ENCODE data around the gene RNF213. TPM values are rescaled to one million over a fixed set of nuclear protein-coding genes. Genes with fewer than 3 reads are reported as not detected.

Gene RNF213
- total RNA-seq, 1 experiment from 2014 or later: 61.4 TPM

- ChIA-PET CTCF (no interaction called here), POLR2A (interaction anchor here (0.5 kb wide), 1 partner anchor 9 kb away, joined by 3 read pairs; no protein-coding TSS in a partner anchor)
- H3K9me3 ChIP-seq: no peaks in the 10 kb centered on the region
- no peak for DNase-seq
- no peak overlapping the region for H3K4me3 Mint-ChIP-seq (ENCODE audit: unreplicated experiment)
- no peaks in the 10 kb centered on the region for H3K36me3 Mint-ChIP-seq (ENCODE audit: insufficient read depth, unreplicated experiment)
- no peak for TF ChIP-seq CTCF (IDR thresholded peaks at IDR 0.05; ENCODE audit: insufficient read depth in 1 of 2, low read depth in 1 of 2, low read length in 1 of 2, severe bottlenecking in 1 of 2, unreplicated experiment in 1 of 2)
- no TSS peak for BruUV-seq (replicated peaks)
- no peaks in the 10 kb centered on the region for H3K36me3 ChIP-seq (ENCODE audit: control insufficient read depth, insufficient read depth, low read length)
- no peaks in the 10 kb centered on the region for H3K4me1 ChIP-seq
- no peaks in the 10 kb centered on the region; the same call in none of the 2 replicates for H3K27me3 ChIP-seq (replicated peaks; ENCODE audit: control insufficient read depth, insufficient read depth, low read length)
- no peak overlapping the region for H3K4me3 ChIP-seq (ENCODE audit: low read depth, low read length)
- intact Hi-C loops (cut with micrococcal nuclease; ENCODE audit: unreplicated experiment): no loop called here
- H3K27ac Mint-ChIP-seq (ENCODE audit: unreplicated experiment): no peak overlapping the region
- H3K27me3 Mint-ChIP-seq (ENCODE audit: insufficient read depth, unreplicated experiment): peaks cover 6% of the 10 kb centered on the region
- H3K9me3 Mint-ChIP-seq (ENCODE audit: unreplicated experiment): no peaks in the 10 kb centered on the region
- no peaks in the 10 kb centered on the region for H3K4me1 Mint-ChIP-seq (ENCODE audit: low read depth, unreplicated experiment)
Measured at GRCh38 chr17:80445726-80446110, 185.1 kb downstream of the RNF213 start.

GRCh38 chr17:80446645-80447405 lies 186.2 kb downstream of the RNF213 start:
- no TSS peak for BruUV-seq (replicated peaks)
- Mint-ChIP-seq H3K9me3 (ENCODE audit: unreplicated experiment) (no peaks in the 10 kb centered on the region), H3K27ac (ENCODE audit: unreplicated experiment) (no peak overlapping the region), H3K4me1 (ENCODE audit: low read depth, unreplicated experiment) (no peaks in the 10 kb centered on the region), H3K27me3 (ENCODE audit: insufficient read depth, unreplicated experiment) (peaks cover 5% of the 10 kb centered on the region), H3K4me3 (ENCODE audit: unreplicated experiment) (no peak overlapping the region), H3K36me3 (ENCODE audit: insufficient read depth, unreplicated experiment) (no peaks in the 10 kb centered on the region)
- intact Hi-C loops (cut with micrococcal nuclease; ENCODE audit: unreplicated experiment): no loop called here
- H3K36me3 ChIP-seq (ENCODE audit: control insufficient read depth, insufficient read depth, low read length): no peaks in the 10 kb centered on the region
- no peaks in the 10 kb centered on the region for H3K9me3 ChIP-seq
- CTCF ChIA-PET: no interaction called here
- no peaks in the 10 kb centered on the region for H3K4me1 ChIP-seq
- no peak overlapping the region for H3K4me3 ChIP-seq (ENCODE audit: low read depth, low read length)
- POLR2A ChIA-PET: no interaction called here
- no peak for DNase-seq
- H3K27me3 ChIP-seq (replicated peaks; ENCODE audit: control insufficient read depth, insufficient read depth, low read length): no peaks in the 10 kb centered on the region; the same call in none of the 2 replicates
- no peak for TF ChIP-seq CTCF (IDR thresholded peaks at IDR 0.05; ENCODE audit: insufficient read depth in 1 of 2, low read depth in 1 of 2, low read length in 1 of 2, severe bottlenecking in 1 of 2, unreplicated experiment in 1 of 2)

GRCh38 chr17:80447790-80448189 lies 187.1 kb downstream of the RNF213 start:
- POLR2A ChIA-PET: no interaction called here
- Mint-ChIP-seq H3K4me3 (ENCODE audit: unreplicated experiment) (no peak overlapping the region), H3K27me3 (ENCODE audit: insufficient read depth, unreplicated experiment) (peaks cover 3% of the 10 kb centered on the region), H3K27ac (ENCODE audit: unreplicated experiment) (no peak overlapping the region), H3K4me1 (ENCODE audit: low read depth, unreplicated experiment) (no peaks in the 10 kb centered on the region), H3K36me3 (ENCODE audit: insufficient read depth, unreplicated experiment) (no peaks in the 10 kb centered on the region), H3K9me3 (ENCODE audit: unreplicated experiment) (no peaks in the 10 kb centered on the region)
- Histone ChIP-seq H3K4me3 (ENCODE audit: low read depth, low read length) (no peak overlapping the region), H3K4me1 (no peaks in the 10 kb centered on the region), H3K9me3 (no peaks in the 10 kb centered on the region), H3K36me3 (ENCODE audit: control insufficient read depth, insufficient read depth, low read length) (no peaks in the 10 kb centered on the region), H3K27me3 (replicated peaks; ENCODE audit: control insufficient read depth, insufficient read depth, low read length) (no peaks in the 10 kb centered on the region; the same call in 1 of the 2 replicates)
- no peak for DNase-seq
- intact Hi-C loops (cut with micrococcal nuclease; ENCODE audit: unreplicated experiment): no loop called here
- no peak for TF ChIP-seq CTCF (IDR thresholded peaks at IDR 0.05; ENCODE audit: insufficient read depth in 1 of 2, low read depth in 1 of 2, low read length in 1 of 2, severe bottlenecking in 1 of 2, unreplicated experiment in 1 of 2)
- CTCF ChIA-PET: no interaction called here
- BruUV-seq (replicated peaks): no TSS peak

Small RNAs within 50 kb of the gene (microRNA-seq; reads per million reads assigned to microRNA genes)
- gene MIR4730: not detected

Other genes with a start within 250 kb of the RNF213 start
- 48.1 and 55.4 TPM in 2 replicates for gene TBC1D16, start 225.0 kb upstream of the RNF213 start, total RNA-seq (2022)
- gene CCDC40, start 224.2 kb upstream of the RNF213 start, total RNA-seq (2022): 3.7 and 3.9 TPM in 2 replicates
- 42.4 and 44.6 TPM in 2 replicates for gene GAA, start 159.3 kb upstream of the RNF213 start, total RNA-seq (2022)
- gene EIF4A3, start 113.7 kb upstream of the RNF213 start, total RNA-seq (2022): 190 and 192 TPM in 2 replicates
- 1.3 and 1.8 TPM in 2 replicates for gene CARD14, start 90.8 kb upstream of the RNF213 start, total RNA-seq (2022)
- 39.5 and 42.8 TPM in 2 replicates for gene SGSH, start 40.5 kb upstream of the RNF213 start, total RNA-seq (2022)
- gene SLC26A11, start 40.4 kb upstream of the RNF213 start, total RNA-seq (2022): 37.1 and 46.0 TPM in 2 replicates
- gene ENDOV, start 154.3 kb downstream of the RNF213 start, total RNA-seq (2022): 20.5 and 21.5 TPM in 2 replicates
- 0.57 and 1.5 TPM in 2 replicates for gene NPTX1, start 215.8 kb downstream of the RNF213 start, total RNA-seq (2022)

Measured in Caco-2 (cell line).